GM12878 (cell line): ENCODE measurements around the gene NEK1.

Source experiments
- CTCF ChIP-seq, 3 experiments: IDR thresholded peaks in 2 of 3; conservative IDR thresholded peaks in 1 of 3; 2 replicates each; pipeline ENCODE4 v1.5.1; 2011; ENCODE audit warnings: low read depth in 3 of 3, low read length in 3 of 3, mild to moderate bottlenecking in 3 of 3, control low read depth in 2 of 3, moderate library complexity in 2 of 3, inconsistent platforms in 1 of 3, mixed read lengths in 1 of 3; ENCODE audit not compliant: control insufficient read depth in 2 of 3, insufficient read depth in 1 of 3; ENCODE audit errors: extremely low read depth in 1 of 3
- EGR1 ChIP-seq, 2 experiments: IDR thresholded peaks; 1 replicate in 1 of 2; 2 replicates in 1 of 2; pipeline ENCODE4 v1.6.1; 2011 to 2012; ENCODE audit warnings: low read depth in 2 of 2, low read length in 2 of 2, borderline replicate concordance in 1 of 2, mild to moderate bottlenecking in 1 of 2, moderate library complexity in 1 of 2
- EZH2 ChIP-seq: IDR thresholded peaks from 2 replicates; pipeline ENCODE4 v1.6.1; 2012; ENCODE audit warnings: low read depth, mild to moderate bottlenecking, control low read depth, inconsistent platforms, low read length, borderline replicate concordance; ENCODE audit not compliant: control insufficient read depth
- POLR2A ChIP-seq: IDR thresholded peaks from 2 replicates; pipeline ENCODE4 v1.6.1; 2011; ENCODE audit warnings: low read depth, mild to moderate bottlenecking, low read length

GRCh38 chr4:169352360-169352759 lies 260.0 kb downstream of the NEK1 start:
- TF ChIP-seq EGR1 (IDR thresholded peaks at IDR 0.05; ENCODE audit: borderline replicate concordance in 1 of 2, low read depth in 2 of 2, low read length in 2 of 2) (no peak), POLR2A (no peak), EZH2 (no peak), CTCF (IDR thresholded peaks at IDR 0.05 in 2 of 3, conservative IDR thresholded peaks at IDR 0.05 in 1 of 3; ENCODE audit: control insufficient read depth in 2 of 3, extremely low read depth in 1 of 3, insufficient read depth in 1 of 3, low read depth in 3 of 3, low read length in 3 of 3) (no peak)
